Endothelial cell of umbilical vein (primary cell): Measurements from ENCODE around the gene EIF2AK2.

Experiments used
- EZH2 ChIP-seq: IDR thresholded peaks from 2 replicates; pipeline ENCODE4 v1.6.1; 2012; ENCODE audit warnings: borderline replicate concordance, low read depth, mild to moderate bottlenecking, moderate library complexity, low read length, inconsistent platforms; ENCODE audit not compliant: severe bottlenecking
- FOS ChIP-seq: IDR thresholded peaks from 2 replicates; pipeline ENCODE4 v1.6.1; 2011; ENCODE audit warnings: mild to moderate bottlenecking, low read length, moderate library complexity, borderline replicate concordance; ENCODE audit not compliant: insufficient read depth
- GATA2 ChIP-seq: IDR thresholded peaks from 2 replicates; pipeline ENCODE4 v1.7.0; 2011; ENCODE audit warnings: low read depth, mild to moderate bottlenecking, moderate library complexity, mixed read lengths, low read length; ENCODE audit not compliant: insufficient read length, insufficient read depth
- JUN ChIP-seq: IDR thresholded peaks from 2 replicates; pipeline ENCODE4 v1.6.1; 2011; ENCODE audit warnings: borderline replicate concordance, low read depth; ENCODE audit not compliant: insufficient read length, insufficient read depth
- POLR2A ChIP-seq: IDR thresholded peaks from 2 replicates; pipeline ENCODE4 v1.6.1; 2012; ENCODE audit warnings: low read depth, mild to moderate bottlenecking, control low read depth, low read length
- POLR2AphosphoS5 ChIP-seq: IDR thresholded peaks from 2 replicates; pipeline ENCODE4 v1.6.1; 2012; ENCODE audit warnings: low read depth, mild to moderate bottlenecking, control low read depth, low read length, moderate library complexity; ENCODE audit not compliant: insufficient read depth
- TF ChIP-seq, protein P1 (sequence below), 2 donors: IDR thresholded peaks; 1 replicate in 1 of 2; 2 replicates in 1 of 2; pipeline ENCODE4 v1.5.1; 2011; ENCODE audit warnings: low read length in 2 of 2, mild to moderate bottlenecking in 2 of 2, moderate library complexity in 2 of 2, control low read depth in 1 of 2, inconsistent platforms in 1 of 2, low read depth in 1 of 2; ENCODE audit not compliant: insufficient read depth in 1 of 2; ENCODE audit errors: extremely low read depth in 1 of 2
- TF ChIP-seq, protein P2 (sequence below): IDR thresholded peaks from 2 replicates; pipeline ENCODE4 v1.6.1; 2011; ENCODE audit not compliant: insufficient read depth, insufficient read length

DNA sequence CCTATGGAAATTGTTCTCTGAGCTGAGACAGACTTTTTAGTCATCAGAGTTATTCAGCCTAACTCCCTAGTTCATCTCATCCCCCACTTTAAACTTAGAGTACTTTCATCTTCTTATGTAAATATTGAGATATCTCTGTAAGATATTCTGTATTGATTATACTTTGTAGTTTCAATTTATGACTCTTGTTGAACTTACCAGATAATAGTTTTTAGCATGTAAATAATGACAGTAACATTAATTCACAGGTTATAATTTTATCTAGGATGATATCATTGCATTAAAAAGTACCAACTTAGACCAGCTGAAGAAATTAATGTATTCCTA is 14.8 kb upstream of the EIF2AK2 start:
- TF ChIP-seq, protein P1, sequence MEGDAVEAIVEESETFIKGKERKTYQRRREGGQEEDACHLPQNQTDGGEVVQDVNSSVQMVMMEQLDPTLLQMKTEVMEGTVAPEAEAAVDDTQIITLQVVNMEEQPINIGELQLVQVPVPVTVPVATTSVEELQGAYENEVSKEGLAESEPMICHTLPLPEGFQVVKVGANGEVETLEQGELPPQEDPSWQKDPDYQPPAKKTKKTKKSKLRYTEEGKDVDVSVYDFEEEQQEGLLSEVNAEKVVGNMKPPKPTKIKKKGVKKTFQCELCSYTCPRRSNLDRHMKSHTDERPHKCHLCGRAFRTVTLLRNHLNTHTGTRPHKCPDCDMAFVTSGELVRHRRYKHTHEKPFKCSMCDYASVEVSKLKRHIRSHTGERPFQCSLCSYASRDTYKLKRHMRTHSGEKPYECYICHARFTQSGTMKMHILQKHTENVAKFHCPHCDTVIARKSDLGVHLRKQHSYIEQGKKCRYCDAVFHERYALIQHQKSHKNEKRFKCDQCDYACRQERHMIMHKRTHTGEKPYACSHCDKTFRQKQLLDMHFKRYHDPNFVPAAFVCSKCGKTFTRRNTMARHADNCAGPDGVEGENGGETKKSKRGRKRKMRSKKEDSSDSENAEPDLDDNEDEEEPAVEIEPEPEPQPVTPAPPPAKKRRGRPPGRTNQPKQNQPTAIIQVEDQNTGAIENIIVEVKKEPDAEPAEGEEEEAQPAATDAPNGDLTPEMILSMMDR (IDR thresholded peaks at IDR 0.05; ENCODE audit: extremely low read depth in 1 of 2, insufficient read depth in 1 of 2, low read depth in 1 of 2, low read length in 2 of 2), result no peak
- TF ChIP-seq, protein P2, sequence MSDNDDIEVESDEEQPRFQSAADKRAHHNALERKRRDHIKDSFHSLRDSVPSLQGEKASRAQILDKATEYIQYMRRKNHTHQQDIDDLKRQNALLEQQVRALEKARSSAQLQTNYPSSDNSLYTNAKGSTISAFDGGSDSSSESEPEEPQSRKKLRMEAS, result no peak
- no peak for TF ChIP-seq JUN
- no peak for TF ChIP-seq FOS
- TF ChIP-seq POLR2A, result no peak
- TF ChIP-seq POLR2AphosphoS5, result no peak
- TF ChIP-seq EZH2, result no peak
- TF ChIP-seq GATA2, result no peak
